ENCODE data around the gene RAB18.

RAB18 gene

GRCh38 chr10:27506280-27506679, 2.2 kb downstream of the RAB18 start:
- Histone ChIP-seq H3K36me3 (ENCODE audit: low read length) (peaks cover 9% of the 10 kb centered on the region; the same call in 1 of the 2 replicates), H3K9me2 (replicated peaks; ENCODE audit: insufficient read depth, low read length) (no peaks in the 10 kb centered on the region), H4K20me1 (ENCODE audit: low read depth, low read length) (0 out of 2 replicates have a peak, but pooled peaks cover 3% of the 10 kb centered on the region), H3K4me2 (ENCODE audit: low read depth, low read length, poor library complexity, severe bottlenecking) (peak overlapping the region; percentile 96), H3K79me2 (ENCODE audit: insufficient read depth, low read length) (peaks cover 70% of the 10 kb centered on the region), H3K4me3 (ENCODE audit: insufficient read depth, low read length, poor library complexity, severe bottlenecking) (no peak overlapping the region), H3K9me3 (ENCODE audit: insufficient read depth, low read length) (no peaks in the 10 kb centered on the region), H3K27ac (ENCODE audit: low read depth, low read length) (no peak overlapping the region), H2AFZ (ENCODE audit: low read depth, low read length, severe bottlenecking) (no peak overlapping the region), H3K9ac (ENCODE audit: low read length) (no peak overlapping the region), H3K27me3 (ENCODE audit: low read length) (no peaks in the 10 kb centered on the region), H3F3A (ENCODE audit: insufficient read depth) (0 out of 2 replicates have a peak, but pooled peaks cover 4% of the 10 kb centered on the region)
- TF ChIP-seq, protein P1, sequence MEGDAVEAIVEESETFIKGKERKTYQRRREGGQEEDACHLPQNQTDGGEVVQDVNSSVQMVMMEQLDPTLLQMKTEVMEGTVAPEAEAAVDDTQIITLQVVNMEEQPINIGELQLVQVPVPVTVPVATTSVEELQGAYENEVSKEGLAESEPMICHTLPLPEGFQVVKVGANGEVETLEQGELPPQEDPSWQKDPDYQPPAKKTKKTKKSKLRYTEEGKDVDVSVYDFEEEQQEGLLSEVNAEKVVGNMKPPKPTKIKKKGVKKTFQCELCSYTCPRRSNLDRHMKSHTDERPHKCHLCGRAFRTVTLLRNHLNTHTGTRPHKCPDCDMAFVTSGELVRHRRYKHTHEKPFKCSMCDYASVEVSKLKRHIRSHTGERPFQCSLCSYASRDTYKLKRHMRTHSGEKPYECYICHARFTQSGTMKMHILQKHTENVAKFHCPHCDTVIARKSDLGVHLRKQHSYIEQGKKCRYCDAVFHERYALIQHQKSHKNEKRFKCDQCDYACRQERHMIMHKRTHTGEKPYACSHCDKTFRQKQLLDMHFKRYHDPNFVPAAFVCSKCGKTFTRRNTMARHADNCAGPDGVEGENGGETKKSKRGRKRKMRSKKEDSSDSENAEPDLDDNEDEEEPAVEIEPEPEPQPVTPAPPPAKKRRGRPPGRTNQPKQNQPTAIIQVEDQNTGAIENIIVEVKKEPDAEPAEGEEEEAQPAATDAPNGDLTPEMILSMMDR (IDR thresholded peaks at IDR 0.05; ENCODE audit: insufficient read depth, low read length, poor library complexity, severe bottlenecking), result no peak
- no peak for TF ChIP-seq EZH2phosphoT487 (conservative IDR thresholded peaks at IDR 0.05; ENCODE audit: low read length)

DNA sequence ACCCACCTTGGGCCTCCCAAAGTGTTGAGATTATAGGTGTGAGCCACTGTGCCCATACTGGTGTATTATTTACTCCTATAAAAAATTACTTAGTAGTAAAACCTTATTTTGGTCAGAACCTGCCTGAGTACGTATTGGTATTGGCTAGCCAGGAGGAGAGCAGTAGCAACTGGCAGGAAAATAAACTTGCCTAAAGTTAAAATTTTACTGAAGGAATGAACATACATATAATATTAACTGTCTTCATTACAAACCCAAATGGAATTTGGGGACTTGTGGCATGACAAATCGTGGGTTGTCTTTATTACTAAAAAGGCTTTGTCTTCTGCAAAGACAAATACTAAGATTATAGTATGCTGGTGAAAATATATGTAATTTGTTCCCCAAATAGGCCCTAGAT, 8.4 kb downstream of the RAB18 start:
- Histone ChIP-seq H3K27ac (ENCODE audit: low read depth, low read length) (no peak overlapping the region), H3K27me3 (ENCODE audit: low read length) (no peaks in the 10 kb centered on the region), H3F3A (ENCODE audit: insufficient read depth) (no peaks in the 10 kb centered on the region; the same call in 1 of the 2 replicates), H3K36me3 (ENCODE audit: low read length) (peaks cover 9% of the 10 kb centered on the region; the same call in 1 of the 2 replicates), H3K9me3 (ENCODE audit: insufficient read depth, low read length) (no peaks in the 10 kb centered on the region), H2AFZ (ENCODE audit: low read depth, low read length, severe bottlenecking) (no peak overlapping the region), H3K9ac (ENCODE audit: low read length) (no peak overlapping the region), H3K4me2 (ENCODE audit: low read depth, low read length, poor library complexity, severe bottlenecking) (no peak overlapping the region), H3K79me2 (ENCODE audit: insufficient read depth, low read length) (peaks cover 71% of the 10 kb centered on the region), H3K9me2 (replicated peaks; ENCODE audit: insufficient read depth, low read length) (no peaks in the 10 kb centered on the region), H4K20me1 (ENCODE audit: low read depth, low read length) (no peaks in the 10 kb centered on the region), H3K4me3 (ENCODE audit: insufficient read depth, low read length, poor library complexity, severe bottlenecking) (no peak overlapping the region)
- TF ChIP-seq, protein P1 (IDR thresholded peaks at IDR 0.05; ENCODE audit: insufficient read depth, low read length, poor library complexity, severe bottlenecking), result no peak
- no peak for TF ChIP-seq EZH2phosphoT487 (conservative IDR thresholded peaks at IDR 0.05; ENCODE audit: low read length)

DNA sequence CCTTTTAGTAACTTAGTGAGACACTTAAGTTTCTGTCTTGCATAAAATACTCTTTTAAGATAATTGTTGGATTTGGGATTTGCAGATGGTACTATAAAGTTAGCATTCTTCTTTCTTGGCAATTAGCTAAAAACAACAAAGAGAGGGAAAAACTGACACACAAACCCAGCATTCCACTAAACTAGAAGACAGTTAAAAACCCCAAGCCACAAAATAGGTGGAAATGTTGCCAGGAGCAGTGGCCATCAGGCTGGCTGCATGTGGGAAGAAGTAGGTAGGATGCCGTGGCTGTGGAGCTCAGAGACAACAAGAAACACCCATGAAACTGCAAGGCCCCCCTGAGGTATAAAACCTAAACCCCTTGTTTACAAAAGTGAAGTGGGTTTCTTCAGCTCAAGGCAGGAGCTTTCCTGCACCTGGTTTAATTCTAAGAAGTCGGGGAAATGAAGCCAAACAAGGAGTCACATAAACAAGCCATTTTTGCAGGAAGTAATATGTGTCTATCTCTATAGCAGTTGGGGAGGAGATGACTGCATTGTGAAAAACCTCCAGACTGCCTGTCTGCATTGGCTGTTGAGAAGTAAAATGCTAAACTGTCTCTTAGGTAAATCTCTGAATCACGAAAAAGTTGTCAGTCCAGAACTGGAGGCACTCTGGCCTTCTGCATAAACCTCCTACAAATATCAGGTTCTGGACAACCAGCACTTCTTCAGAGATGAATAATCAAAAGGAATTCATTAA, 9.5 kb downstream of the RAB18 start:
- Histone ChIP-seq H3K27me3 (ENCODE audit: low read length) (no peaks in the 10 kb centered on the region), H3K9me3 (ENCODE audit: insufficient read depth, low read length) (no peaks in the 10 kb centered on the region), H3K27ac (ENCODE audit: low read depth, low read length) (no peak overlapping the region), H3F3A (ENCODE audit: insufficient read depth) (no peaks in the 10 kb centered on the region; the same call in 1 of the 2 replicates), H3K9me2 (replicated peaks; ENCODE audit: insufficient read depth, low read length) (no peaks in the 10 kb centered on the region), H2AFZ (ENCODE audit: low read depth, low read length, severe bottlenecking) (no peak overlapping the region), H3K79me2 (ENCODE audit: insufficient read depth, low read length) (peaks cover 71% of the 10 kb centered on the region), H3K9ac (ENCODE audit: low read length) (no peak overlapping the region), H3K4me3 (ENCODE audit: insufficient read depth, low read length, poor library complexity, severe bottlenecking) (no peak overlapping the region), H3K4me2 (ENCODE audit: low read depth, low read length, poor library complexity, severe bottlenecking) (no peak overlapping the region), H3K36me3 (ENCODE audit: low read length) (peaks cover 9% of the 10 kb centered on the region; the same call in 1 of the 2 replicates), H4K20me1 (ENCODE audit: low read depth, low read length) (0 out of 2 replicates have a peak, but pooled peaks cover 2% of the 10 kb centered on the region)
- TF ChIP-seq, protein P1 (IDR thresholded peaks at IDR 0.05; ENCODE audit: insufficient read depth, low read length, poor library complexity, severe bottlenecking), result no peak
- TF ChIP-seq EZH2phosphoT487 (conservative IDR thresholded peaks at IDR 0.05; ENCODE audit: low read length), result no peak
